IPS DF 6.9 (cell line): ENCODE data around the gene GLIS2.

Experiments used
- DNase-seq: peaks from one replicate; pipeline ENCODE4 v3.0.0-alpha.2; 2013; ENCODE audit warnings: low read depth, low spot score
- H3K27ac ChIP-seq: one replicate; pipeline ENCODE4 v1.5.1; 2013; ENCODE audit warnings: low read length, control low read depth
- H3K27me3 ChIP-seq: 2 replicates; pipeline ENCODE4 v1.6.1; 2013; ENCODE audit warnings: mild to moderate bottlenecking, low read length; ENCODE audit not compliant: control insufficient read depth, insufficient read depth
- H3K36me3 ChIP-seq: 2 replicates; pipeline ENCODE4 v1.6.1; 2013; ENCODE audit warnings: low read length; ENCODE audit not compliant: control insufficient read depth, insufficient read depth
- H3K4me1 ChIP-seq: 2 replicates; pipeline ENCODE4 v1.6.1; 2013; ENCODE audit warnings: low read length; ENCODE audit not compliant: control insufficient read depth, insufficient read depth
- H3K4me3 ChIP-seq: 2 replicates; pipeline ENCODE4 v1.5.1; 2013; ENCODE audit warnings: mild to moderate bottlenecking, low read length
- H3K9me3 ChIP-seq: 2 replicates; pipeline ENCODE4 v1.6.1; 2013; ENCODE audit warnings: low read length, inconsistent platforms; ENCODE audit not compliant: control insufficient read depth, insufficient read depth
- WGBS: extraction: QIAGEN DNeasy Blood & Tissue Kit; methylation state at CpG from one replicate; pipeline ENCODE4 v1.1.7; 2013; ENCODE audit warnings: mixed read lengths, missing lambda C conversion rate; ENCODE audit not compliant: insufficient read length, insufficient coverage; 5-methylcytosine and 5-hydroxymethylcytosine counted together

The GLIS2 gene

GRCh38 chr16:4315186-4316107 is at the start of gene GLIS2:
Gene GLIS2, plus strand, starts transcription at chr16:4316067. Its CDS starts 16,214 bp downstream, at chr16:4332281.
- Histone ChIP-seq H3K4me1 (peaks cover 14% of the 10 kb centered on the region), H3K27ac (no peak within 1 kb of the TSS), H3K9me3 (no peaks in the 10 kb centered on the region), H3K36me3 (no peaks in the 10 kb centered on the region), H3K27me3 (peaks cover 3% of the 10 kb centered on the region; the same call in 1 of the 2 replicates), H3K4me3 (peak within 1 kb of the TSS; percentile 46)
- no CpG with 5 or more reads among the region's 115 CpGs for WGBS
- no peak for DNase-seq

GRCh38 chr16:4266372-4266771 is 49.5 kb upstream of the GLIS2 start:
- Histone ChIP-seq H3K36me3 (peaks cover 7% of the 10 kb centered on the region; the same call in 1 of the 2 replicates), H3K9me3 (no peaks in the 10 kb centered on the region), H3K4me1 (peaks cover 4% of the 10 kb centered on the region; the same call in 1 of the 2 replicates), H3K4me3 (no peak overlapping the region), H3K27me3 (no peaks in the 10 kb centered on the region), H3K27ac (no peak overlapping the region)
- no CpG with 5 or more reads among the region's 6 CpGs for WGBS
- no peak for DNase-seq

GRCh38 chr16:4270091-4270490 is 45.8 kb upstream of the GLIS2 start:
- no peaks in the 10 kb centered on the region for H3K27me3 ChIP-seq
- H3K4me1 ChIP-seq = no peaks in the 10 kb centered on the region
- no peak for DNase-seq
- H3K9me3 ChIP-seq = no peaks in the 10 kb centered on the region
- H3K27ac ChIP-seq = no peak overlapping the region
- no peaks in the 10 kb centered on the region for H3K36me3 ChIP-seq
- no peak overlapping the region for H3K4me3 ChIP-seq
- WGBS = no CpG with 5 or more reads among the region's 5 CpGs

GRCh38 chr16:4270595-4270994 is 45.3 kb upstream of the GLIS2 start:
- DNase-seq = no peak
- Histone ChIP-seq H3K36me3 (no peaks in the 10 kb centered on the region), H3K4me3 (no peak overlapping the region), H3K9me3 (no peaks in the 10 kb centered on the region), H3K4me1 (no peaks in the 10 kb centered on the region), H3K27me3 (no peaks in the 10 kb centered on the region), H3K27ac (no peak overlapping the region)
- no CpG with 5 or more reads among the region's 7 CpGs for WGBS

GRCh38 chr16:4271176-4272113 is 44.4 kb upstream of the GLIS2 start:
- no peak for DNase-seq
- no peaks in the 10 kb centered on the region for H3K36me3 ChIP-seq
- no CpG with 5 or more reads among the region's 72 CpGs for WGBS
- no peaks in the 10 kb centered on the region for H3K4me1 ChIP-seq
- H3K4me3 ChIP-seq = peak overlapping the region; percentile 92; the same call in 1 of the 2 replicates
- H3K9me3 ChIP-seq = no peaks in the 10 kb centered on the region
- H3K27ac ChIP-seq = no peak overlapping the region
- no peaks in the 10 kb centered on the region for H3K27me3 ChIP-seq

- Histone ChIP-seq H3K4me1 (no peaks in the 10 kb centered on the region), H3K4me3 (peak overlapping the region; percentile 92), H3K9me3 (no peaks in the 10 kb centered on the region), H3K27me3 (no peaks in the 10 kb centered on the region), H3K27ac (no peak overlapping the region), H3K36me3 (no peaks in the 10 kb centered on the region)
- no peak for DNase-seq
- WGBS = no CpG with 5 or more reads among the region's 79 CpGs
These were observed 43.5 kb upstream of the GLIS2 start for GRCh38 chr16:4272114-4272956.

- DNase-seq = no peak
- no peaks in the 10 kb centered on the region for H3K9me3 ChIP-seq
- H3K27ac ChIP-seq = no peak overlapping the region
- peak overlapping the region; percentile 92; the same call in 1 of the 2 replicates for H3K4me3 ChIP-seq
- H3K27me3 ChIP-seq = no peaks in the 10 kb centered on the region
- WGBS = no CpG with 5 or more reads among the region's 25 CpGs
- no peaks in the 10 kb centered on the region for H3K36me3 ChIP-seq
- H3K4me1 ChIP-seq = no peaks in the 10 kb centered on the region
These were observed 42.0 kb upstream of the GLIS2 start for GRCh38 chr16:4273858-4274311.

GRCh38 chr16:4275861-4276260 is 40.0 kb upstream of the GLIS2 start:
- Histone ChIP-seq H3K4me1 (no peaks in the 10 kb centered on the region), H3K9me3 (no peaks in the 10 kb centered on the region), H3K27me3 (no peaks in the 10 kb centered on the region), H3K27ac (no peak overlapping the region), H3K36me3 (no peaks in the 10 kb centered on the region), H3K4me3 (no peak overlapping the region)
- WGBS = no CpG with 5 or more reads among the region's 6 CpGs
- no peak for DNase-seq

GRCh38 chr16:4277987-4278513 is 37.8 kb upstream of the GLIS2 start:
- Histone ChIP-seq H3K9me3 (no peaks in the 10 kb centered on the region), H3K36me3 (no peaks in the 10 kb centered on the region), H3K4me3 (no peak overlapping the region), H3K27ac (no peak overlapping the region), H3K27me3 (no peaks in the 10 kb centered on the region), H3K4me1 (no peaks in the 10 kb centered on the region)
- WGBS = no CpG with 5 or more reads among the region's 2 CpGs
- DNase-seq = no peak
